WTC11 (cell line): ENCODE data around the gene PEX11B.

Experiments
- ARID4B ChIP-seq: sonication (generic); formaldehyde crosslinking; IDR thresholded peaks from 2 replicates; pipeline ENCODE4 v1.8.0; 2023; ENCODE audit warnings: missing genetic modification reagents, mild to moderate bottlenecking, borderline replicate concordance
- GABPB1 ChIP-seq: sonication (generic); formaldehyde crosslinking; IDR thresholded peaks from 2 replicates; pipeline ENCODE4 v1.8.1; 2023; ENCODE audit warnings: mild to moderate bottlenecking, missing genetic modification reagents
- GTF2I ChIP-seq: fragments of 250-450 bp; sonication (Bioruptor Pico); conservative IDR thresholded peaks from 2 replicates; pipeline ENCODE4 v1.4.0; 2021; ENCODE audit warnings: mild to moderate bottlenecking
- USF2 ChIP-seq: sonication (generic); formaldehyde crosslinking; IDR thresholded peaks from 2 replicates; pipeline ENCODE4 v1.8.1; 2023; ENCODE audit warnings: mild to moderate bottlenecking, missing genetic modification reagents, moderate library complexity
- TF ChIP-seq, protein P1 (sequence below): fragments of 200-600 bp; IDR thresholded peaks from 2 replicates; pipeline ENCODE4 v1.8.0; 2022; ENCODE audit warnings: antibody characterized with exemption

GRCh38 chr1:145871994-145872924, 46.3 kb downstream of the PEX11B start:
- no peak for TF ChIP-seq USF2 (CRISPR knock-in tag)
- TF ChIP-seq, protein P1, sequence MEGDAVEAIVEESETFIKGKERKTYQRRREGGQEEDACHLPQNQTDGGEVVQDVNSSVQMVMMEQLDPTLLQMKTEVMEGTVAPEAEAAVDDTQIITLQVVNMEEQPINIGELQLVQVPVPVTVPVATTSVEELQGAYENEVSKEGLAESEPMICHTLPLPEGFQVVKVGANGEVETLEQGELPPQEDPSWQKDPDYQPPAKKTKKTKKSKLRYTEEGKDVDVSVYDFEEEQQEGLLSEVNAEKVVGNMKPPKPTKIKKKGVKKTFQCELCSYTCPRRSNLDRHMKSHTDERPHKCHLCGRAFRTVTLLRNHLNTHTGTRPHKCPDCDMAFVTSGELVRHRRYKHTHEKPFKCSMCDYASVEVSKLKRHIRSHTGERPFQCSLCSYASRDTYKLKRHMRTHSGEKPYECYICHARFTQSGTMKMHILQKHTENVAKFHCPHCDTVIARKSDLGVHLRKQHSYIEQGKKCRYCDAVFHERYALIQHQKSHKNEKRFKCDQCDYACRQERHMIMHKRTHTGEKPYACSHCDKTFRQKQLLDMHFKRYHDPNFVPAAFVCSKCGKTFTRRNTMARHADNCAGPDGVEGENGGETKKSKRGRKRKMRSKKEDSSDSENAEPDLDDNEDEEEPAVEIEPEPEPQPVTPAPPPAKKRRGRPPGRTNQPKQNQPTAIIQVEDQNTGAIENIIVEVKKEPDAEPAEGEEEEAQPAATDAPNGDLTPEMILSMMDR, result no peak
- no peak for TF ChIP-seq GTF2I (CRISPR knock-in tag)
- no peak for TF ChIP-seq ARID4B
- TF ChIP-seq GABPB1, result no peak
